H9 (cell line): ENCODE data around the gene FLOT2. TPM values are rescaled to one million over a fixed set of nuclear protein-coding genes. Genes with fewer than 3 reads are reported as not detected.

Experiments
- DNase-seq: peaks from one replicate; pipeline ENCODE4 v3.0.0-alpha.2; 2017
- H2AFZ ChIP-seq: one replicate; pipeline ENCODE4 v1.6.1; 2013; ENCODE audit warnings: mild to moderate bottlenecking, low read length, control low read depth, moderate library complexity
- H2AK5ac ChIP-seq: 2 replicates; pipeline ENCODE4 v1.6.1; 2013; ENCODE audit warnings: low read length, control low read depth, mixed read lengths; ENCODE audit not compliant: insufficient read length
- H2BK120ac ChIP-seq: one replicate; pipeline ENCODE4 v1.6.1; 2013; ENCODE audit warnings: low read depth, mild to moderate bottlenecking, low read length, control low read depth, inconsistent platforms; ENCODE audit not compliant: poor library complexity, severe bottlenecking
- H2BK12ac ChIP-seq: 2 replicates; pipeline ENCODE4 v1.6.1; 2013; ENCODE audit warnings: low read length, control low read depth, mixed read lengths, low read depth; ENCODE audit not compliant: insufficient read length
- H2BK15ac ChIP-seq: 2 replicates; pipeline ENCODE4 v1.6.1; 2013; ENCODE audit warnings: low read depth, low read length, control low read depth
- H2BK20ac ChIP-seq: one replicate; pipeline ENCODE4 v1.6.1; 2013; ENCODE audit warnings: low read depth, mild to moderate bottlenecking, low read length, control low read depth, inconsistent platforms; ENCODE audit not compliant: poor library complexity, severe bottlenecking
- H2BK5ac ChIP-seq: 2 replicates; pipeline ENCODE4 v1.6.1; 2013; ENCODE audit warnings: low read length, control low read depth, mixed read lengths; ENCODE audit not compliant: insufficient read length
- H3K14ac ChIP-seq: 2 replicates; pipeline ENCODE4 v1.6.1; 2013; ENCODE audit warnings: low read length, control low read depth; ENCODE audit not compliant: insufficient read depth
- H3K18ac ChIP-seq: 2 replicates; pipeline ENCODE4 v1.6.1; 2013; ENCODE audit warnings: low read depth, mild to moderate bottlenecking, mixed read lengths, low read length, control low read depth; ENCODE audit not compliant: insufficient read length
- H3K23ac ChIP-seq: 2 replicates; pipeline ENCODE4 v1.6.1; 2013; ENCODE audit warnings: low read length, control low read depth, mixed read lengths, low read depth; ENCODE audit not compliant: insufficient read length
- H3K23me2 ChIP-seq: 2 replicates; pipeline ENCODE4 v1.6.1; 2013; ENCODE audit warnings: low read depth, mild to moderate bottlenecking, mixed read lengths, low read length, control low read depth; ENCODE audit not compliant: insufficient read length, poor library complexity, severe bottlenecking
- H3K27ac ChIP-seq: 2 replicates; pipeline ENCODE4 v1.5.1; 2013; ENCODE audit warnings: low read length, control low read depth, mixed read lengths, low read depth; ENCODE audit not compliant: insufficient read length
- H3K27me3 ChIP-seq: 2 replicates; pipeline ENCODE4 v1.6.1; 2013; ENCODE audit warnings: low read length, control low read depth, inconsistent platforms; ENCODE audit not compliant: insufficient read depth
- H3K4ac ChIP-seq: 2 replicates; pipeline ENCODE4 v1.6.1; 2013; ENCODE audit warnings: low read depth, mild to moderate bottlenecking, control low read depth, inconsistent platforms, low read length, moderate library complexity
- H3K4me1 ChIP-seq: 2 replicates; pipeline ENCODE4 v1.6.1; 2013; ENCODE audit warnings: low read length, control low read depth, inconsistent platforms; ENCODE audit not compliant: insufficient read depth
- H3K4me2 ChIP-seq: 2 replicates; pipeline ENCODE4 v1.6.1; 2013; ENCODE audit warnings: low read length, control low read depth, mixed read lengths; ENCODE audit not compliant: insufficient read length, insufficient read depth
- H3K56ac ChIP-seq: 2 replicates; pipeline ENCODE4 v1.6.1; 2013; ENCODE audit warnings: low read depth, mild to moderate bottlenecking, mixed read lengths, low read length, control low read depth; ENCODE audit not compliant: insufficient read length
- H3K79me1 ChIP-seq: 2 replicates; pipeline ENCODE4 v1.6.1; 2013; ENCODE audit warnings: low read depth, mild to moderate bottlenecking, moderate library complexity, low read length, control low read depth, inconsistent platforms; ENCODE audit not compliant: insufficient read depth, poor library complexity, severe bottlenecking
- H3K79me2 ChIP-seq: 2 replicates; pipeline ENCODE4 v1.6.1; 2013; ENCODE audit warnings: low read length, control low read depth, inconsistent platforms; ENCODE audit not compliant: insufficient read depth
- H3K9ac ChIP-seq: 2 replicates; pipeline ENCODE4 v1.6.1; 2013; ENCODE audit warnings: low read length, control low read depth, mixed read lengths; ENCODE audit not compliant: insufficient read length; ENCODE audit errors: extremely low read depth
- H3K9me3 ChIP-seq: one replicate; pipeline ENCODE4 v1.6.1; 2013; ENCODE audit warnings: low read depth, low read length, inconsistent platforms; ENCODE audit not compliant: control insufficient read depth
- H3T11ph ChIP-seq: one replicate; pipeline ENCODE4 v1.6.1; 2013; ENCODE audit warnings: mild to moderate bottlenecking, low read length, control low read depth, inconsistent platforms
- H4K20me1 ChIP-seq: one replicate; pipeline ENCODE4 v1.6.1; 2013; ENCODE audit not compliant: control insufficient read depth, insufficient read length, insufficient read depth
- H4K5ac ChIP-seq: 2 replicates; pipeline ENCODE4 v1.6.1; 2013; ENCODE audit warnings: low read depth, mild to moderate bottlenecking, mixed read lengths, low read length, control low read depth; ENCODE audit not compliant: insufficient read length
- H4K8ac ChIP-seq: replicated peaks from 2 replicates; pipeline ENCODE4 v1.6.1; 2013; ENCODE audit warnings: low read length, control low read depth, mixed read lengths, low read depth; ENCODE audit not compliant: insufficient read length
- H4K91ac ChIP-seq: 2 replicates; pipeline ENCODE4 v1.6.1; 2013; ENCODE audit warnings: low read depth, mild to moderate bottlenecking, moderate library complexity, mixed read lengths, low read length, control low read depth; ENCODE audit not compliant: insufficient read length
- H3K27ac Mint-ChIP-seq, 3 experiments: 2 replicates in 2 of 3; 3 replicates in 1 of 3; pipeline ENCODE4 v1.8.0; 2020 to 2021; ENCODE audit warnings: mixed read lengths in 3 of 3, mild to moderate bottlenecking in 1 of 3, moderate library complexity in 1 of 3
- H3K27me3 Mint-ChIP-seq: 2 replicates; pipeline ENCODE4 v1.8.0; 2021; ENCODE audit warnings: low read depth, mild to moderate bottlenecking, moderate library complexity, mixed read lengths
- H3K36me3 Mint-ChIP-seq, 3 experiments: 2 replicates in 2 of 3; 3 replicates in 1 of 3; pipeline ENCODE4 v1.8.0; 2020 to 2021; ENCODE audit warnings: low read depth in 3 of 3, mixed read lengths in 3 of 3; ENCODE audit not compliant: insufficient read depth in 1 of 3
- H3K4me1 Mint-ChIP-seq, 2 experiments: 2 replicates each; pipeline ENCODE4 v1.8.0; 2020; ENCODE audit warnings: mixed read lengths in 2 of 2
- H3K4me3 Mint-ChIP-seq, 2 experiments: 2 replicates in 1 of 2; 3 replicates in 1 of 2; pipeline ENCODE4 v1.8.0; 2020 to 2021; ENCODE audit warnings: mild to moderate bottlenecking in 2 of 2, mixed read lengths in 2 of 2, moderate library complexity in 1 of 2
- H3K9me3 Mint-ChIP-seq, 2 experiments: 2 replicates in 1 of 2; 3 replicates in 1 of 2; pipeline ENCODE4 v1.8.0; 2020; ENCODE audit warnings: mild to moderate bottlenecking in 2 of 2, mixed read lengths in 2 of 2, moderate library complexity in 1 of 2
- CTCF ChIP-seq: fragments of 200-600 bp; sonication (generic); conservative IDR thresholded peaks from 3 replicates; pipeline ENCODE4 v1.8.0; 2021; ENCODE audit warnings: antibody characterized with exemption, mild to moderate bottlenecking
- WGBS: extraction: QIAGEN DNeasy Blood & Tissue Kit; methylation state at CpG from one replicate; pipeline ENCODE4 v1.1.7; 2013; ENCODE audit warnings: missing lambda C conversion rate, low lambda C conversion rate, mixed read lengths; ENCODE audit not compliant: insufficient read length; ENCODE audit errors: extremely low coverage; 5-methylcytosine and 5-hydroxymethylcytosine counted together
- total RNA-seq: library from RNA; stranded (reverse); gene quantifications from 2 replicates; pipeline ENCODE4 v1.2.1, GENCODE V29; 2021

FLOT2 gene
- total RNA-seq, 1 experiment from 2014 or later, result 173 TPM

- H2BK5ac ChIP-seq, result no peak overlapping the region
- peak overlapping the region; percentile 84 for H3K9ac ChIP-seq
- no peak overlapping the region for H3K4ac ChIP-seq
- H3K79me2 ChIP-seq, result peaks cover 19% of the 10 kb centered on the region; the same call in 1 of the 2 replicates
- H4K5ac ChIP-seq, result no peak overlapping the region
- H4K91ac ChIP-seq, result no peak overlapping the region
- no peak overlapping the region for H2AFZ ChIP-seq
- H3K27me3 ChIP-seq, result no peaks in the 10 kb centered on the region
- peaks cover 6% of the 10 kb centered on the region for H3K23me2 ChIP-seq
- no peak overlapping the region for H3K18ac ChIP-seq
- no peaks in the 10 kb centered on the region for H4K20me1 ChIP-seq
- no peak overlapping the region for H2BK20ac ChIP-seq
- no peak overlapping the region for H2AK5ac ChIP-seq
- H3K4me2 ChIP-seq, result peak overlapping the region; percentile 99
- Mint-ChIP-seq H3K36me3 (peaks cover 0 to 5% (median 2%) of the 10 kb centered on the region in 3 experiments; a peak in 5 of 7 replicates), H3K27me3 (no peaks in the 10 kb centered on the region), H3K9me3 (no peaks in the 10 kb centered on the region), H3K4me1 (peaks cover 8 to 14% of the 10 kb centered on the region in 2 experiments), H3K4me3 (peak overlapping the region; percentile 98 to 100), H3K27ac (peak overlapping the region; percentile 91 to 98 (median 93); a peak in 6 of 7 replicates)
- no peak overlapping the region for H3K27ac ChIP-seq
- H3K4me1 ChIP-seq, result no peaks in the 10 kb centered on the region
- H3T11ph ChIP-seq, result no peak overlapping the region
- H3K56ac ChIP-seq, result no peak overlapping the region
- no CpG with 5 or more reads among the region's 6 CpGs for WGBS
- TF ChIP-seq CTCF, result no peak
- H3K9me3 ChIP-seq, result no peaks in the 10 kb centered on the region
- H3K23ac ChIP-seq, result no peak overlapping the region
- no peak for DNase-seq
- no peak overlapping the region for H2BK120ac ChIP-seq
- H2BK15ac ChIP-seq, result no peak overlapping the region
- peaks cover 3% of the 10 kb centered on the region for H3K79me1 ChIP-seq
- H3K14ac ChIP-seq, result 0 out of 2 replicates have a peak overlapping the region, but pooled peaks have one; percentile 76
- no peak overlapping the region for H2BK12ac ChIP-seq
- H4K8ac ChIP-seq, result no peak overlapping the region
Observed at GRCh38 chr17:28841901-28842281, 55.6 kb downstream of the FLOT2 start.
